AG10803 (cell line): ENCODE data around the gene WFDC1.
"Not testable (repeated sequence)": the region's sequence is repeated elsewhere in the genome, so short reads cannot be mapped to it uniquely, and the experiment has no call there.

ENCODE experiments used
- DNase-seq: peaks from one replicate; pipeline ENCODE4 v3.0.0; 2010; ENCODE audit warnings: low read depth
- H3K4me3 ChIP-seq: 2 replicates; pipeline ENCODE4 v1.5.1; 2011; ENCODE audit warnings: mild to moderate bottlenecking, low read length, control low read depth
- CTCF ChIP-seq: conservative IDR thresholded peaks from 2 replicates; pipeline ENCODE4 v1.5.1; 2011; ENCODE audit warnings: mild to moderate bottlenecking, low read length, control low read depth, inconsistent platforms

Gene WFDC1

GRCh38 chr16:84334482-84334881 lies 39.8 kb downstream of the WFDC1 start:
- H3K4me3 ChIP-seq, result no peak overlapping the region
- TF ChIP-seq CTCF, result no peak
- DNase-seq, result no peak

GRCh38 chr16:84337236-84337635 lies 42.6 kb downstream of the WFDC1 start:
- not testable (repeated sequence) for DNase-seq, H3K4me3 ChIP-seq

- no peak overlapping the region for H3K4me3 ChIP-seq
- no peak for TF ChIP-seq CTCF
- DNase-seq, result no peak
Observed at GRCh38 chr16:84339311-84339710, 44.6 kb downstream of the WFDC1 start.

DNA sequence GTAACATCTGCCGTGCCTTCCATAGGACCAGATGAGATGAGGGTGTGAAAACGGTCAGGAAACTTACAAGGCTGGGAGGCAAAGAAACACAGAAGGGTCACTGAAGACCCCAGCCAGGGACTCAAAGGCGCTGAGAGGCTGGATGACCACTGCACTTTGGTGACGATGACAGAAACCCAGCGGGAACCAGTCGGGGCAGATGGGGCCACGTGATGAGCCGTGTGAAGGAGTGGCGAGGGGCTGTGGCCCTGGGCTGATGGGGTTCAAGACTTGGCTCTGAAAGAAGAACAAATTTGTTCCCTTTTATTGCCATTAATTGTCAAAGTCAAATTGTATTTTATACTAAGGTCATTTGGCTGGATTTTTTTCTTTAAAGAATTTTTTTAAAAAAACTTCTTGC lies 45.1 kb downstream of the WFDC1 start:
- no peak overlapping the region for H3K4me3 ChIP-seq
- TF ChIP-seq CTCF, result no peak
- no peak for DNase-seq

DNA sequence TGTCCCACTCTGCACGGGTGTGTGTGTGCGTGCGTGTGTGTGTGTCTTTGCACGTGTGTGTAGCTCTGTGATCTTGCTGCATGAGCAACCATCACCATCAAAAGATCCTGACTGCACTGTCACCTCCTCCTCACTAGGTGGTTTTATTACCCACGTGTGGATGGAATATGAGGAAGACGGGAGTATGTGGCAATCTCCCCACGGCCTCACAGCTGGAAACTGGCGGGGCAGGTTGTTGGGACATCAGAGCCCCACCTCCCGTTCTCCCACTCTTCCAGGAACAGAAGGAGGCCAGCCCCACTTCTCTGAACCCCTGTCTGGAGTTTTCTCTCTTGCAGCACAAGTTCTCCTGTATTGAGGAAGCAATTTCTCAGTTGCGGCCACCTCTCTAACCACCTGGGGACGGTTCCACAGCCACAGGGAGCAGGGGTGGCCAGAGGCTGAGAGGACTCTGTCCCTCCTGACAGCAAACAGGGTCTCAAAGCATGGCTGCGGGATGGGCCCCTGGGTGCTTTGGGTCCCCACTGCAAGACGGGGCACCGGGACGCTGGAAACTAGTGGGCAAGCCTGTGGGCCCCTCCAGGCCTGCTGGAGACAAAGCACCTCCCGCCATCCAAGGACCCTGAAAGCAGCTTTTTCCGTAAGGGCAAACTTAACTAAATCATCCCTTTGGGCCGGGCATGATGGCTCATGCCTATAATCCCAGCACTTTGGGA lies 45.8 kb downstream of the WFDC1 start:
- no peak for TF ChIP-seq CTCF
- DNase-seq, result no peak

GRCh38 chr16:84341528-84342295 lies 47.0 kb downstream of the WFDC1 start:
- H3K4me3 ChIP-seq, result no peak overlapping the region
- no peak for DNase-seq
- no peak for TF ChIP-seq CTCF

More for the DNA sequence above, 45.8 kb downstream of the WFDC1 start:
- no peak overlapping the region for H3K4me3 ChIP-seq

DNA sequence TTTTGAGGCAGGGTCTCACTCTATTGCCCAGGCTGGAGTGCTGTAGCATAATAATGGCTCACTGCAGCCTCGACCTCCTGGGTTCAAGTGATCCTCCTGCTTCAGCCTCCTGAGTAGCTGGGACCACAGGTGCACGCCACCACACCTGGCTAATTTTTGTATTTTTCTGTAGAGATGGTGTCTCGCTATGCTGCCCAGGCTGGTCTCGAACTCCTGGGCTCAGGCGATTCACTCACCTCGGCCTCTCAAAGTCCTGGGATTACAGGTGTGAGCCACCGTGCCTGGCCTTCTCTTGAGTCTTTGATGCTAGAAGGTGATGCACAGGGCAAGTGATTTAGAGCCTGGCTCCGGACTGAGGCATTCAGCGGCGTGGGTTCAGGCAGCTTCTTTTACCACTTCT lies 49.1 kb downstream of the WFDC1 start:
- not testable (repeated sequence) for H3K4me3 ChIP-seq, DNase-seq

- no peak for TF ChIP-seq CTCF
- DNase-seq, result no peak
- no peak overlapping the region for H3K4me3 ChIP-seq
Observed at GRCh38 chr16:84344781-84345180, 50.1 kb downstream of the WFDC1 start.
